Heart right ventricle (tissue), 16 donors: ENCODE results near the gene KNDC1. TPM values are rescaled to one million over a fixed set of nuclear protein-coding genes. Genes with fewer than 3 reads are reported as not detected.

Experiments used
- ATAC-seq, 8 donors: fragments of 200-7000 bp; cut with Tn5 transposase; one replicate each; pipeline ENCODE4 v1.9.1; 2020; ENCODE audit warnings: mild to moderate bottlenecking in 8 of 8, moderate library complexity in 8 of 8, moderate number of reproducible peaks in 1 of 8
- DNase-seq, 2 donors: peaks; one replicate each; pipeline ENCODE4 v3.0.0-alpha.2; 2020
- H3K27ac ChIP-seq, 10 donors: fragments of 200-600 bp; sonication (generic) in 2 of 10; one replicate each; pipeline versions ENCODE4 v1.5.0 to v1.8.0; 2020 to 2022; ENCODE audit warnings: mild to moderate bottlenecking in 3 of 10
- H3K27me3 ChIP-seq, 7 donors: fragments of 200-600 bp; one replicate each; pipeline ENCODE4 v1.8.0; 2021 to 2022; ENCODE audit warnings: mild to moderate bottlenecking in 2 of 7
- H3K36me3 ChIP-seq, 9 donors: fragments of 200-600 bp; sonication (generic) in 1 of 9; one replicate each; pipeline versions ENCODE4 v1.5.0 to v1.8.0; 2020 to 2022; ENCODE audit warnings: mild to moderate bottlenecking in 2 of 9
- H3K4me1 ChIP-seq, 9 donors: fragments of 200-600 bp; sonication (generic) in 1 of 9; one replicate each; pipeline versions ENCODE4 v1.5.0 to v1.8.0; 2020 to 2022; ENCODE audit warnings: mild to moderate bottlenecking in 4 of 9
- H3K4me3 ChIP-seq, 10 donors: fragments of 200-600 bp; sonication (generic) in 2 of 10; one replicate each; pipeline versions ENCODE4 v1.5.0 to v1.8.0; 2020 to 2022; ENCODE audit warnings: mild to moderate bottlenecking in 7 of 10, moderate library complexity in 2 of 10
- H3K9me3 ChIP-seq, 11 donors: fragments of 200-600 bp in 10 of 11; sonication (generic) in 2 of 11; one replicate each; pipeline versions ENCODE4 v1.5.0 to v1.8.0; 2013 to 2022; ENCODE audit warnings: mild to moderate bottlenecking in 2 of 11, control low read depth in 1 of 11, moderate library complexity in 1 of 11
- WGBS, 2 donors: extraction: QIAGEN DNeasy Blood & Tissue Kit; methylation state at CpG; one replicate each; pipeline ENCODE4 v1.1.7; 2013; ENCODE audit warnings: inconsistent platforms in 1 of 2; 5-methylcytosine and 5-hydroxymethylcytosine counted together
- intact Hi-C, 10 donors: fragments of 100-400 bp; cut with DNase I; formaldehyde crosslinking; loops; one replicate each; pipeline versions ENCODE4 v1.11.1 to v1.14.2; 2022
- polyA plus RNA-seq, 2 donors: library from polyadenylated mRNA; stranded (reverse); fragments of 200-250 nt; gene quantifications; one replicate each; pipeline ENCODE4 v1.2.3, GENCODE V29; 2013
- total RNA-seq, 10 donors: library from RNA; stranded (reverse); fragmentation: NEBNext Ultra II Directional in 3 of 10; extraction: Animal tissue kit (Norgen Biotek cat#: 25700) in 3 of 10; gene quantifications; one replicate each; pipeline versions ENCODE4 v1.2.1 to v1.2.4, GENCODE V29; 2021 to 2023
- TF ChIP-seq, protein P1 (sequence below), 9 donors: fragments of 200-600 bp; sonication (generic) in 2 of 9; IDR thresholded peaks; one replicate each; pipeline versions ENCODE4 v1.5.0 to v1.8.0; 2021 to 2022; ENCODE audit warnings: antibody characterized with exemption in 9 of 9, mild to moderate bottlenecking in 5 of 9, moderate library complexity in 1 of 9
- donor health status: Arrhythmogenic right ventricular cardiomyopathy.
- donor health status: ischemic (EF 13 %, LVEDD 7.1; RV severe dilation, severe dysfunction).
- donor health status: healthy with polysubstance abuse.
- donor health status: DM: no; HTN: yes; CAD: no.
- donor health status: DM: no; HTN: no; CAD: no.
- donor health status: ischemic (EF 25% LVEDD 6.9; RV normal size, moderate dysfunction).
- donor health status: ischemic (EF 25% LVEDD 5.7; RV mildly dilated, moderate dysfunction).
- donor health status: healthy.
- donor health status: DM: yes; HTN: yes; CAD: no.
- donor health status: Ischemic cardiomyopathy.
- donor health status: ischemic (EF 35%, LVEDD 5.7; RV mildly dilated, moderate dysfunction).
- donor health status: nonischemic (EF 11% LVEDD 7.7; RV severe dilation, severe dysfunction).
- donor health status: DM: yes; HTN: yes; CAD: no.
- donor health status: PGD.
- donor health status: ischemic (EF 29% LVEDD 5.4; RV normal size, mild dysfunction).
- donor health status: nonischemic (EF 23%, LVEDD 6.1; RV moderate dilation, normal function).

KNDC1 gene
- total and polyA plus RNA-seq, 12 donors = 0.04 to 0.88 (median 0.14) TPM; not detected in 3

DNA sequence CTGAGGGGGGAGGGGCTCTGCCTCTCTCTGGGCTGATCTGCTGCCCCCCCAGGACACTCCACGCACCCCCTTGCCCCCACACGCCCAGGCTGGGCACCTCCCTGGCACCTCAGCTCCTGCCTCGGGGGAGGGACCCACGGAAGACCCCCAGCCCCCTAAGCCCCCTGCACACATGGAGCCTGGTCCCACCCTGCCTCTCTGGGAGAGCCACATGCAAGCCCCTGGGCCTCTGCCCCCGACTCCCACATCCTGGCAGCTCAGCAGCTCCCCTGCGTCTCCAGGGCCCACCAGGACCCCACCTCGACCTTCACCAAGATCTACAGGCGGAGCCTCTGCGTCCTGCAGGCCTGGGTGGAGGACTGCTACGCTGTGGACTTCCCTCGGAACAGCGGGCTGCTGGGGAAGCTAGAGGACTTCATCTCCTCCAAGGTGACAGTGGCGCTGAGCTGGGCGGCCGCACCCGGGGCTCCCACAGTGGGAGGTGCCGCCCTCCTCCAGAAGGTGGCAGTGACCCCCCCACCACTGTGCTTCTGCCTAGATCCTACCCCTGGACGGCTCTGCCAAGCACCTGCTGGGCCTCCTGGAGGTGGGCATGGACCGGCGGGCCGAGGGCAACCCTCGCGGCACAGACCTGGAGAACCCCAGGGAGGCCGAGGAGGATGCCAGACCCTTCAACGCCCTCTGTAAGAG is 51.3 kb downstream of the KNDC1 start:
- TF ChIP-seq, protein P1, sequence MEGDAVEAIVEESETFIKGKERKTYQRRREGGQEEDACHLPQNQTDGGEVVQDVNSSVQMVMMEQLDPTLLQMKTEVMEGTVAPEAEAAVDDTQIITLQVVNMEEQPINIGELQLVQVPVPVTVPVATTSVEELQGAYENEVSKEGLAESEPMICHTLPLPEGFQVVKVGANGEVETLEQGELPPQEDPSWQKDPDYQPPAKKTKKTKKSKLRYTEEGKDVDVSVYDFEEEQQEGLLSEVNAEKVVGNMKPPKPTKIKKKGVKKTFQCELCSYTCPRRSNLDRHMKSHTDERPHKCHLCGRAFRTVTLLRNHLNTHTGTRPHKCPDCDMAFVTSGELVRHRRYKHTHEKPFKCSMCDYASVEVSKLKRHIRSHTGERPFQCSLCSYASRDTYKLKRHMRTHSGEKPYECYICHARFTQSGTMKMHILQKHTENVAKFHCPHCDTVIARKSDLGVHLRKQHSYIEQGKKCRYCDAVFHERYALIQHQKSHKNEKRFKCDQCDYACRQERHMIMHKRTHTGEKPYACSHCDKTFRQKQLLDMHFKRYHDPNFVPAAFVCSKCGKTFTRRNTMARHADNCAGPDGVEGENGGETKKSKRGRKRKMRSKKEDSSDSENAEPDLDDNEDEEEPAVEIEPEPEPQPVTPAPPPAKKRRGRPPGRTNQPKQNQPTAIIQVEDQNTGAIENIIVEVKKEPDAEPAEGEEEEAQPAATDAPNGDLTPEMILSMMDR (IDR thresholded peaks at IDR 0.05) = no peak
- Histone ChIP-seq H3K36me3 (no peaks in the 10 kb centered on the region), H3K9me3 (no peaks in the 10 kb centered on the region), H3K4me1 (no peaks in the 10 kb centered on the region), H3K27me3 (peaks cover 0 to 38% (median 10%) of the 10 kb centered on the region in 7 donors), H3K4me3 (no peak overlapping the region), H3K27ac (no peak overlapping the region)
- intact Hi-C loops = no loop called here
- DNase-seq (peak in 1 of 2 donors; percentile 4), ATAC-seq (no peak)
- 79% methylated on average over 25 of the region's 25 CpGs for WGBS, 2 donors

DNA sequence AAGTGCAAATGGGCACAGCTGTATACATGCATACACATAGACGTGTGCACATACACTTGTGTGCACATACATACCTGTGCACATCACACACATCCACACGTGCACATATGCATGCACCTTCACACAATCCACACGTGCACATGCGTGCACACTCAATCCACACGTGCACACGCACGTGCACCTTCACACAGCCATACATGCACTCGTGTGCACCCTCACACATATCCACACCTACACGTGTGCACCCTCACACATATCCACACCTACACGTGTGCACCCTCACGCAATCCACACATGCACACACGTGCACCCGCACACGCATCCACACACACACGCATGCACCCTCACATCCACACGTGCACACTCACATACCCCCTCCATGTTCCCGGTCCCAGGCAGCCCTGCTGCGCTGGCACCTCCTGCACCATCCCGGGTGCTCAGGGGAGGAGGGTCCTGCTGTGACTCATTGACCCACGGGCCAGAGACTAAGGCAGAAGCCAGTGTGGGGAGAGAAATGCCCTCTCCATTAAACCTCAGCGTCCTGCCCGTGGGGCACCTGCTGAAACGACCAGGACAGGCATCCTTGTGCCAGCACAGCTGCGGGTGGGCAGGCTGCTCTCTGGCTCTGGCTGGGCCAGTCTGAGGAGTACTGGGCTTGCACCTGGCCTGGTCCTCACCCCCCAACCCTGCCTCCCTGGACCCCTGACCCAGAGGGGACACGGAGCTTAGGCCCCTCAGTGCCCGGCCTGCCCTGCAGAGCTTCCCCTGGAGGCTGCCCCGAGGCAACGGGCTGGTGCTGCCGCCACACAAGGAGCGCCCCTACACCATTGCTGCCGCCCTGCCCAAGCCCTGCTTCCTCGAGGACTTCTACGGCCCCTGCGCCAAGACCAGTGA is 52.2 kb downstream of the KNDC1 start:
- H3K36me3 ChIP-seq = no peaks in the 10 kb centered on the region
- intact Hi-C loops = no loop called here
- H3K4me3 ChIP-seq = no peak overlapping the region
- no peaks in the 10 kb centered on the region for H3K4me1 ChIP-seq
- no peaks in the 10 kb centered on the region for H3K9me3 ChIP-seq
- H3K27me3 ChIP-seq = peaks cover 0 to 33% (median 10%) of the 10 kb centered on the region in 7 donors
- WGBS, 2 donors = 87% methylated on average over 34 of the region's 34 CpGs
- DNase-seq (peak in 1 of 2 donors; percentile 8), ATAC-seq (peak in 1 of 8 donors; percentile 11)
- TF ChIP-seq, protein P1 (IDR thresholded peaks at IDR 0.05) = no peak
- H3K27ac ChIP-seq = no peak overlapping the region

GRCh38 chr10:133212853-133213494 is 53.0 kb downstream of the KNDC1 start:
- no peak overlapping the region for H3K27ac ChIP-seq
- no peak overlapping the region for H3K4me3 ChIP-seq
- TF ChIP-seq, protein P1 (IDR thresholded peaks at IDR 0.05) = no peak
- intact Hi-C loops = no loop called here
- no peaks in the 10 kb centered on the region for H3K4me1 ChIP-seq
- ATAC-seq (no peak), DNase-seq (peak in 1 of 2 donors; percentile 5)
- no peaks in the 10 kb centered on the region for H3K36me3 ChIP-seq
- H3K27me3 ChIP-seq = peaks cover 0 to 34% (median 10%) of the 10 kb centered on the region in 7 donors
- no peaks in the 10 kb centered on the region for H3K9me3 ChIP-seq
- WGBS, 2 donors = 89 to 91% methylated on average over 19 to 20 of the region's 20 CpGs
